Parathyroid adenoma (tissue), 2 donors: ENCODE data around the gene TDRD9.

Experiments
- H2AFZ ChIP-seq: fragments of 300-600 bp; sonication (generic); one replicate; pipeline ENCODE4 v1.7.0; 2017; ENCODE audit warnings: antibody characterized with exemption, mild to moderate bottlenecking
- H3K27ac ChIP-seq: fragments of 300-600 bp; sonication (generic); one replicate; pipeline ENCODE4 v1.7.0; 2017
- H3K27me3 ChIP-seq: fragments of 300-600 bp; sonication (generic); one replicate; pipeline ENCODE4 v1.7.0; 2017; ENCODE audit warnings: low read length; ENCODE audit not compliant: control insufficient read depth, insufficient read depth
- H3K36me3 ChIP-seq: fragments of 300-600 bp; sonication (generic); one replicate; pipeline ENCODE4 v1.7.0; 2017; ENCODE audit warnings: low read length; ENCODE audit not compliant: control insufficient read depth, insufficient read depth
- H3K4me1 ChIP-seq: fragments of 300-600 bp; sonication (generic); one replicate; pipeline ENCODE4 v1.7.0; 2017; ENCODE audit warnings: control low read depth
- H3K4me2 ChIP-seq: fragments of 300-600 bp; sonication (generic); one replicate; pipeline ENCODE4 v1.7.0; 2017; ENCODE audit warnings: low read length
- H3K4me3 ChIP-seq: fragments of 300-600 bp; sonication (generic); one replicate; pipeline ENCODE4 v1.7.0; 2017; ENCODE audit warnings: low read depth, low read length
- H3K79me2 ChIP-seq: fragments of 300-600 bp; sonication (generic); one replicate; pipeline ENCODE4 v1.7.0; 2017; ENCODE audit warnings: control low read depth
- H3K9ac ChIP-seq: fragments of 300-600 bp; sonication (generic); one replicate; pipeline ENCODE4 v1.7.0; 2017; ENCODE audit warnings: mild to moderate bottlenecking
- H3K9me3 ChIP-seq: fragments of 300-600 bp; sonication (generic); one replicate; pipeline ENCODE4 v1.7.0; 2017; ENCODE audit warnings: low read length; ENCODE audit not compliant: control insufficient read depth
- TF ChIP-seq, protein P1 (sequence below): fragments of 300-600 bp; sonication (generic); IDR thresholded peaks from one replicate; pipeline ENCODE4 v1.7.0; 2017; ENCODE audit warnings: antibody characterized with exemption, mild to moderate bottlenecking
- donor health status: primary hyperparathyroidism.

The TDRD9 gene

DNA sequence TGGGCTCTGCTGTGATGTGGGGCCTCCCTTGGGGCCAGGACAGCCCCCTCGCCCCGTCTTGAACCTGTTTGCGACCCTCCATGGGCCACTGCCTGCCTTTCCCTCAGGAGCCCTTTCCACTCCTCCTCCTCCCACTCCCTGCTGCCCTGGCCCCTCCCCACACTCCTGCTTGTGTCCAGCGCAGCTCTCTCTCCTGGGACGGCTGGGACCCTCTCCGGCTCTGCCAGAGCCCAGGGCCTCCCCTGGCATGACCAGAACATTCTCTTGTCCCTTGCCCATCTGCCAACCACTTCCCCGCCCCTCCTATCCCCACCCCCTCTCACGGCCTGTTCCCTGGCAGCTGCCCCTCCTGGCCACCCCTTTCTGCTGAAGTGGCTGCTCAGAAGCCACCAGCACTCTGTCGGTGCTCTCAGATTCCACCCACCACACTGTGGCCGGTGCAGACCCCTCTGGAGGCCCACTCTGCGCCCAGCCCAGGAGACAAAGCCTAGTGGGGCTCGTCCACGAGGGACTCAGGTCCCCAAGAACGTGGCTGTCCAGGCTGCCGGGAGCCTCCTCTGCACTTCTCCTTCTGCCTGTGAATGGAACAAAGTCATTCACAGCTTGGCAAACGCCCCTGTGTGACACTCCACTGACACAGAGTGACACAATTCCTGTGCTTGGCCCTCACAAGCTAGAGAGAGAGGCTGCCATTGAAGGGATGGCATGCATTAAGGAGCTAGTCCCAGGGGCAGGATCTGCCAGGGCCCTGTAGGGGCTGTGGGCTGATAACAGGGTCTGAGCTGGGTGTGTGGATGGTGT, 158.6 kb downstream of the TDRD9 start:
- Histone ChIP-seq H3K9me3 (no peaks in the 10 kb centered on the region), H3K27ac (no peak overlapping the region), H3K4me1 (peaks cover 5% of the 10 kb centered on the region), H3K79me2 (no peaks in the 10 kb centered on the region), H2AFZ (no peak overlapping the region), H3K36me3 (no peaks in the 10 kb centered on the region), H3K4me3 (no peak overlapping the region), H3K4me2 (no peak overlapping the region), H3K27me3 (no peaks in the 10 kb centered on the region), H3K9ac (no peak overlapping the region)
- TF ChIP-seq, protein P1, sequence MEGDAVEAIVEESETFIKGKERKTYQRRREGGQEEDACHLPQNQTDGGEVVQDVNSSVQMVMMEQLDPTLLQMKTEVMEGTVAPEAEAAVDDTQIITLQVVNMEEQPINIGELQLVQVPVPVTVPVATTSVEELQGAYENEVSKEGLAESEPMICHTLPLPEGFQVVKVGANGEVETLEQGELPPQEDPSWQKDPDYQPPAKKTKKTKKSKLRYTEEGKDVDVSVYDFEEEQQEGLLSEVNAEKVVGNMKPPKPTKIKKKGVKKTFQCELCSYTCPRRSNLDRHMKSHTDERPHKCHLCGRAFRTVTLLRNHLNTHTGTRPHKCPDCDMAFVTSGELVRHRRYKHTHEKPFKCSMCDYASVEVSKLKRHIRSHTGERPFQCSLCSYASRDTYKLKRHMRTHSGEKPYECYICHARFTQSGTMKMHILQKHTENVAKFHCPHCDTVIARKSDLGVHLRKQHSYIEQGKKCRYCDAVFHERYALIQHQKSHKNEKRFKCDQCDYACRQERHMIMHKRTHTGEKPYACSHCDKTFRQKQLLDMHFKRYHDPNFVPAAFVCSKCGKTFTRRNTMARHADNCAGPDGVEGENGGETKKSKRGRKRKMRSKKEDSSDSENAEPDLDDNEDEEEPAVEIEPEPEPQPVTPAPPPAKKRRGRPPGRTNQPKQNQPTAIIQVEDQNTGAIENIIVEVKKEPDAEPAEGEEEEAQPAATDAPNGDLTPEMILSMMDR: no peak

DNA sequence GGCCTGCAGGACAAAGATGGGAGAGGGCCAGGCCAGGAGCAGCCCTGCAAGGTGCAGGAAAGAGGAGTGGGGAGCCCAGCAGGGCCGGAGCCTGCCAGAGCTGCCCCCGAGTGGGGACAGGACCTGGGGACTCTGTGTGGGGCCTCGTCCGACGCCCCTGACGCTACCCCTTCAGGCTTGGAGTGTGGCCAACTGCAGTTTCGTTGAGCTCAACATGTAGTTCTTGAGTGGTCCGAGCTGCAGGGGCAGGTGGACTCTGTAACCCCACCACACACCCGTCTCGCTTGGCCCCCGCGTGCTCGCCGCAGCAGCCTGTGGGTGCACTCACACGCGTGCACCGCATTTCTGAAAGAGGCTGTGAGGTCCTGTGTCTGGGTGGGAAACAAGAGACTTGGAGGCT, 159.2 kb downstream of the TDRD9 start:
- Histone ChIP-seq H3K27me3 (no peaks in the 10 kb centered on the region), H3K9me3 (no peaks in the 10 kb centered on the region), H3K36me3 (no peaks in the 10 kb centered on the region), H2AFZ (no peak overlapping the region), H3K79me2 (no peaks in the 10 kb centered on the region), H3K27ac (no peak overlapping the region), H3K4me3 (no peak overlapping the region), H3K9ac (no peak overlapping the region), H3K4me1 (peaks cover 5% of the 10 kb centered on the region), H3K4me2 (no peak overlapping the region)
- TF ChIP-seq, protein P1: no peak

DNA sequence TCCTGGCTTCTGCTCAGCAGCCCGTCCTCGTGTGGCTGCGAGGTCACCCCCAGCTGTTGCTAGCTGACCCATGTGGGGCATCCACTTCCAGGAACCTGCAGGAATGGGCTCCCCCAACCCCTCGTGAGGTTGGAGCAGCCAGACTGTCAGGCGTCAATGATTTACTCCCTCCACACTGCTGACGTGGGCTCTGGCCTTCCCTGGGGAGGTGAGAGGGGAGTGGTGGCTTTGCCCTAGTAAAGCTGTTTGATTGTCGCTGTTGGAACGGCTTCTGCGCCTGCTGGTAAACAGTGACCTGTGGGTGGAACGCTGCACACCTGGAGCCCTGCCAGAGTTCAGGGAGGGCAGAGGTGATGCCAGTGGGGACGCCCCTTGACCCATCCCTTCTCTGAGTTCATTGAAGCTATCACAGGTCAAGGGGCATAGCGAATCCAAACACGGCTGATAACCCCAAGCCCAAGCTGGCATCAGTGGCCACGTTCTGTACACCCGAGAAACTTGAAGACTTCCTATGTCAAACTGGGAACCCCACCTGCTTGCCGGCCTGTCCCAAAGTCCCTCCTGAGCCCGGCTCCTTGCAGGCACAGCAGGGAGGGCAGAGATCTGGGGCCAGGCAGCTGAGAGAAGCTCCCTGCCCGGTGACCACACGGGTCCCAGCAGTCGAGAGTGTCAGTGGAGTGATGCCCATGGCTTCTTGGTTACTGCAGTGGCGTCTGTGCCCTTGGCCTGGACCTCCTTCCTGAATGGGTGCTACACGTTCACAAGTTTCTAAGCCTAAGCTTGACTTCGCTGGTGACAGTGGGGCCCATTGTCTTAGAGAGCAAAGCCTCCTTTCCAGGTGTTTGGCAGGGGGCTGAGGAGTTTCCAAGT, 160.0 kb downstream of the TDRD9 start:
- no peak overlapping the region for H3K27ac ChIP-seq
- H3K9ac ChIP-seq: no peak overlapping the region
- H3K79me2 ChIP-seq: no peaks in the 10 kb centered on the region
- H3K27me3 ChIP-seq: no peaks in the 10 kb centered on the region
- H3K4me1 ChIP-seq: peaks cover under 1% of the 10 kb centered on the region
- H3K36me3 ChIP-seq: no peaks in the 10 kb centered on the region
- no peak overlapping the region for H2AFZ ChIP-seq
- no peaks in the 10 kb centered on the region for H3K9me3 ChIP-seq
- no peak overlapping the region for H3K4me3 ChIP-seq
- TF ChIP-seq, protein P1: no peak
- H3K4me2 ChIP-seq: no peak overlapping the region

GRCh38 chr14:104090071-104090748, 162.0 kb downstream of the TDRD9 start:
- no peak overlapping the region for H3K27ac ChIP-seq
- no peaks in the 10 kb centered on the region for H3K9me3 ChIP-seq
- H3K27me3 ChIP-seq: no peaks in the 10 kb centered on the region
- H3K4me2 ChIP-seq: no peak overlapping the region
- no peaks in the 10 kb centered on the region for H3K79me2 ChIP-seq
- TF ChIP-seq, protein P1: no peak
- no peak overlapping the region for H2AFZ ChIP-seq
- H3K4me3 ChIP-seq: no peak overlapping the region
- H3K9ac ChIP-seq: no peak overlapping the region
- H3K4me1 ChIP-seq: peaks cover 3% of the 10 kb centered on the region
- H3K36me3 ChIP-seq: no peaks in the 10 kb centered on the region
